Endothelial cell of umbilical vein (primary cell): ENCODE results near the gene CEP72. TPM values are rescaled to one million over a fixed set of nuclear protein-coding genes. Genes with fewer than 3 reads are reported as not detected.

ENCODE experiments used
- BruUV-seq: library from RNA; stranded (reverse); fragments of 400-500 nt; replicated peaks from 2 replicates; lab custom pipeline; 2021; lab: Mats Ljungman, UMichigan
- CTCF ChIA-PET: fragments of 300-600, 350-600 bp; sonication (Branson Sonifier 250); formaldehyde crosslinking; loops from one replicate; lab custom pipeline; 2021; ENCODE audit warnings: antibody characterized with exemption, inconsistent platforms; lab: Charles Lee
- POLR2A ChIA-PET: fragments of 300-600, 350-600 bp; sonication (Branson Sonifier 250); formaldehyde crosslinking; loops from one replicate; lab custom pipeline; 2021; ENCODE audit warnings: antibody characterized with exemption, inconsistent platforms; lab: Charles Lee
- DNase-seq: peaks from one replicate; pipeline ENCODE4 v3.0.0-alpha.2; 2011; ENCODE audit warnings: low read depth, low spot score
- FAIRE-seq: peaks from 2 replicates; lab custom pipeline; 2011; peaks lifted over from hg19 to GRCh38; lab: Jason Lieb, UNC
- H2AFZ ChIP-seq: 2 replicates; pipeline ENCODE4 v1.6.0; 2012; ENCODE audit warnings: low read depth, low read length, control low read depth, inconsistent platforms
- H3K27ac ChIP-seq: 2 replicates; pipeline ENCODE4 v1.5.1; 2011; ENCODE audit warnings: low read depth, mild to moderate bottlenecking, control low read depth, low read length, moderate library complexity; ENCODE audit not compliant: insufficient read depth
- H3K27me3 ChIP-seq, 2 experiments: 2 replicates each; pipeline versions ENCODE4 v1.6.0 to v1.6.1; 2011; ENCODE audit warnings: low read length in 2 of 2, mixed read lengths in 1 of 2; ENCODE audit not compliant: control insufficient read depth in 2 of 2, insufficient read depth in 2 of 2
- H3K36me3 ChIP-seq, 2 experiments: 2 replicates in 1 of 2; 3 replicates in 1 of 2; pipeline ENCODE4 v1.5.1; 2011; ENCODE audit warnings: low read length in 2 of 2, mild to moderate bottlenecking in 1 of 2, moderate library complexity in 1 of 2; ENCODE audit not compliant: control insufficient read depth in 2 of 2, insufficient read depth in 2 of 2; ENCODE audit errors: extremely low read depth in 1 of 2
- H3K4me1 ChIP-seq: 3 replicates; pipeline ENCODE4 v1.5.1; 2011; ENCODE audit warnings: mild to moderate bottlenecking, low read length; ENCODE audit not compliant: control insufficient read depth, insufficient read depth; ENCODE audit errors: extremely low read depth
- H3K4me2 ChIP-seq: 2 replicates; pipeline ENCODE4 v1.6.1; 2011; ENCODE audit warnings: low read length, control low read depth, mixed read lengths; ENCODE audit not compliant: insufficient read depth
- H3K4me3 ChIP-seq, 3 experiments: fragments of 200-600 bp in 1 of 3; sonication (generic), shearing (Covaris generic) in 1 of 3; replicated peaks in 1 of 3; 2 replicates each; pipeline ENCODE4 v1.5.1; 2011 to 2016; ENCODE audit warnings: control low read depth in 3 of 3, low read length in 3 of 3, mild to moderate bottlenecking in 2 of 3, inconsistent platforms in 1 of 3, low read depth in 1 of 3, moderate library complexity in 1 of 3; ENCODE audit not compliant: insufficient read depth in 1 of 3
- H3K79me2 ChIP-seq: 2 replicates; pipeline ENCODE4 v1.6.0; 2012; ENCODE audit warnings: low read length, inconsistent platforms; ENCODE audit not compliant: control insufficient read depth, insufficient read depth
- H3K9ac ChIP-seq: replicated peaks from 2 replicates; pipeline ENCODE3; 2011; ENCODE audit warnings: low read length, control low read depth; ENCODE audit not compliant: insufficient read depth; ENCODE audit errors: extremely low read depth
- H3K9me1 ChIP-seq: replicated peaks from 3 replicates; pipeline ENCODE4 v1.6.0; 2011; ENCODE audit warnings: mild to moderate bottlenecking, low read length; ENCODE audit not compliant: control insufficient read depth, insufficient read depth; ENCODE audit errors: extremely low read depth
- H3K9me3 ChIP-seq: replicated peaks from 2 replicates; pipeline ENCODE4 v1.5.1; 2012; ENCODE audit warnings: low read length, inconsistent platforms; ENCODE audit not compliant: control insufficient read depth, insufficient read depth
- H4K20me1 ChIP-seq: replicated peaks from 2 replicates; pipeline ENCODE3; 2011; ENCODE audit warnings: mild to moderate bottlenecking, low read length; ENCODE audit not compliant: control insufficient read depth, insufficient read depth; ENCODE audit errors: extremely low read depth
- EZH2 ChIP-seq: IDR thresholded peaks from 2 replicates; pipeline ENCODE4 v1.6.1; 2012; ENCODE audit warnings: borderline replicate concordance, low read depth, mild to moderate bottlenecking, moderate library complexity, low read length, inconsistent platforms; ENCODE audit not compliant: severe bottlenecking
- FOS ChIP-seq: IDR thresholded peaks from 2 replicates; pipeline ENCODE4 v1.6.1; 2011; ENCODE audit warnings: mild to moderate bottlenecking, low read length, moderate library complexity, borderline replicate concordance; ENCODE audit not compliant: insufficient read depth
- GATA2 ChIP-seq: IDR thresholded peaks from 2 replicates; pipeline ENCODE4 v1.7.0; 2011; ENCODE audit warnings: low read depth, mild to moderate bottlenecking, moderate library complexity, mixed read lengths, low read length; ENCODE audit not compliant: insufficient read length, insufficient read depth
- JUN ChIP-seq: IDR thresholded peaks from 2 replicates; pipeline ENCODE4 v1.6.1; 2011; ENCODE audit warnings: borderline replicate concordance, low read depth; ENCODE audit not compliant: insufficient read length, insufficient read depth
- MYC ChIP-seq: IDR thresholded peaks from one replicate; pipeline ENCODE4 v1.6.1; 2011; ENCODE audit warnings: mild to moderate bottlenecking, low read depth, low read length
- POLR2A ChIP-seq: IDR thresholded peaks from 2 replicates; pipeline ENCODE4 v1.6.1; 2012; ENCODE audit warnings: low read depth, mild to moderate bottlenecking, control low read depth, low read length
- POLR2AphosphoS5 ChIP-seq: IDR thresholded peaks from 2 replicates; pipeline ENCODE4 v1.6.1; 2012; ENCODE audit warnings: low read depth, mild to moderate bottlenecking, control low read depth, low read length, moderate library complexity; ENCODE audit not compliant: insufficient read depth
- dilution Hi-C: fragments of 300-500 bp; cut with MboI; formaldehyde crosslinking; loops from one replicate; pipeline ENCODE4 v1.15.0; 2019; ENCODE audit warnings: low sequenced_read_pairs; ENCODE audit not compliant: extremely low pct_ligation_motif_present
- intact Hi-C: fragments of 100-400 bp; cut with micrococcal nuclease; formaldehyde crosslinking; loops from one replicate; pipeline ENCODE4 v1.10.0; 2022
- polyA plus RNA-seq, 4 experiments: library from polyadenylated mRNA; depleted of rRNA in 3 of 4; stranded (reverse) in 3 of 4; unstranded in 1 of 4; fragments of >200 nt; gene quantifications; 2 replicates each; pipeline versions ENCODE4 v1.2.1 to v1.2.3, GENCODE V29; 2011 to 2012; ENCODE audit warnings: missing spikeins in 1 of 4
- total RNA-seq: library from RNA; stranded (reverse); gene quantifications from 2 replicates; pipeline ENCODE4 v1.2.3, GENCODE V29; 2021
- TF ChIP-seq, protein P1 (sequence below), 2 donors: IDR thresholded peaks; 1 replicate in 1 of 2; 2 replicates in 1 of 2; pipeline ENCODE4 v1.5.1; 2011; ENCODE audit warnings: low read length in 2 of 2, mild to moderate bottlenecking in 2 of 2, moderate library complexity in 2 of 2, control low read depth in 1 of 2, inconsistent platforms in 1 of 2, low read depth in 1 of 2; ENCODE audit not compliant: insufficient read depth in 1 of 2; ENCODE audit errors: extremely low read depth in 1 of 2
- TF ChIP-seq, protein P2 (sequence below): IDR thresholded peaks from 2 replicates; pipeline ENCODE4 v1.6.1; 2011; ENCODE audit not compliant: insufficient read depth, insufficient read length

CEP72 gene
- total and polyA plus RNA-seq, 2 donors (not counting 3 experiments of a cell fraction or from before 2014, with no cell fraction given): 2.9 to 9.5 TPM

DNA sequence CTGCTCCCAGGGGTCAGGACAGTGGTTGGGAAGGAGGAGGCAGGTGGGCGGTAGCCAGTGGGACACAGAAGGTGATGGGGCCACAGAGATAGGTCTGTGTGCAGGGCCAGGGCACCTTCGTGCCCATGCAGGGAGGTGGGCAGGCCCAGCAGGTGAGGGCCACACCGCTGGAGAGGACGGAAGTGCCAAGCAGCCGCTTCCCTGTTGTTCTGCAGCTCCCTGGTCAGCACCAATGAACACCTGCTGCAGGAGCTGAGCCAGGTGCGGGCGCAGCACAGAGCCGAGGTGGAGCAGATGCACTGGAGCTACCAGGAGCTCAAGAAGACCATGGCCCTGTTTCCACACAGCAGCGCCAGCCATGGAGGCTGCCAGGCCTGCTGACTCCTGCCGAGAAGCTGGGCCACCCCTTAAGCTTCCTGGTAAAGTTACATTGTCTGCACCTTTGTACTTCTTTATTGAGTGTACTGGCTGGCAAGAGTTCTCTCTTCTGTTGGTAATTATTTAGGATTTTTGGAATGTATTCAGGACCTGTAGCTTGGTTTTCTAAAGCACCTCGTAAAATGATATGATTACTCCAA is 40.7 kb downstream of the CEP72 start:
- dilution Hi-C loops (no loop called here), intact Hi-C loops (no loop called here)
- BruUV-seq: no TSS peak
- Histone ChIP-seq H3K4me3 (no peak overlapping the region), H3K9ac (no peak overlapping the region), H4K20me1 (no peaks in the 10 kb centered on the region), H3K9me3 (no peaks in the 10 kb centered on the region), H3K36me3 (peaks cover 0 to 2% of the 10 kb centered on the region in 2 experiments), H3K79me2 (no peaks in the 10 kb centered on the region), H3K27me3 (no peaks in the 10 kb centered on the region), H3K4me2 (no peak overlapping the region), H3K9me1 (no peaks in the 10 kb centered on the region), H2AFZ (no peak overlapping the region), H3K27ac (no peak overlapping the region), H3K4me1 (peaks cover 6% of the 10 kb centered on the region)
- ChIA-PET CTCF (interaction anchor here (1.0 to 1.2 kb wide), 2 partner anchors 17 to 26 kb away, joined by 3 to 4 read pairs; no protein-coding TSS in a partner anchor), POLR2A (no interaction called here)
- DNase-seq (no peak), FAIRE-seq (no peak)
- TF ChIP-seq EZH2: no peak
- TF ChIP-seq, protein P1, sequence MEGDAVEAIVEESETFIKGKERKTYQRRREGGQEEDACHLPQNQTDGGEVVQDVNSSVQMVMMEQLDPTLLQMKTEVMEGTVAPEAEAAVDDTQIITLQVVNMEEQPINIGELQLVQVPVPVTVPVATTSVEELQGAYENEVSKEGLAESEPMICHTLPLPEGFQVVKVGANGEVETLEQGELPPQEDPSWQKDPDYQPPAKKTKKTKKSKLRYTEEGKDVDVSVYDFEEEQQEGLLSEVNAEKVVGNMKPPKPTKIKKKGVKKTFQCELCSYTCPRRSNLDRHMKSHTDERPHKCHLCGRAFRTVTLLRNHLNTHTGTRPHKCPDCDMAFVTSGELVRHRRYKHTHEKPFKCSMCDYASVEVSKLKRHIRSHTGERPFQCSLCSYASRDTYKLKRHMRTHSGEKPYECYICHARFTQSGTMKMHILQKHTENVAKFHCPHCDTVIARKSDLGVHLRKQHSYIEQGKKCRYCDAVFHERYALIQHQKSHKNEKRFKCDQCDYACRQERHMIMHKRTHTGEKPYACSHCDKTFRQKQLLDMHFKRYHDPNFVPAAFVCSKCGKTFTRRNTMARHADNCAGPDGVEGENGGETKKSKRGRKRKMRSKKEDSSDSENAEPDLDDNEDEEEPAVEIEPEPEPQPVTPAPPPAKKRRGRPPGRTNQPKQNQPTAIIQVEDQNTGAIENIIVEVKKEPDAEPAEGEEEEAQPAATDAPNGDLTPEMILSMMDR (IDR thresholded peaks at IDR 0.05; ENCODE audit: extremely low read depth in 1 of 2, insufficient read depth in 1 of 2, low read depth in 1 of 2, low read length in 2 of 2): no peak
- no peak for TF ChIP-seq POLR2AphosphoS5
- TF ChIP-seq FOS: no peak
- TF ChIP-seq POLR2A: no peak
- TF ChIP-seq, protein P2, sequence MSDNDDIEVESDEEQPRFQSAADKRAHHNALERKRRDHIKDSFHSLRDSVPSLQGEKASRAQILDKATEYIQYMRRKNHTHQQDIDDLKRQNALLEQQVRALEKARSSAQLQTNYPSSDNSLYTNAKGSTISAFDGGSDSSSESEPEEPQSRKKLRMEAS: no peak
- TF ChIP-seq MYC: no peak
- TF ChIP-seq JUN: no peak
- TF ChIP-seq GATA2: no peak
